MM.1S (cell line): ENCODE results near the gene BZW2.

Experiments used
- CTCF ChIP-seq: fragments of 300-600 bp; sonication (generic); IDR thresholded peaks from 2 replicates; pipeline ENCODE4 v1.5.1; 2016; ENCODE audit warnings: antibody characterized with exemption, low read length, mixed read lengths
- EZH2 ChIP-seq: fragments of 300-600 bp; sonication (generic); optimal IDR thresholded peaks from 2 replicates; pipeline ENCODE3; 2017; ENCODE audit warnings: low read depth, mild to moderate bottlenecking, antibody characterized with exemption, low read length, mixed read lengths
- EZH2phosphoT487 ChIP-seq: fragments of 300-600 bp; sonication (generic); IDR thresholded peaks from 2 replicates; pipeline ENCODE4 v1.6.1; 2018; ENCODE audit warnings: antibody characterized with exemption, low read length

GRCh38 chr7:16691241-16691640 lies 45.3 kb downstream of the BZW2 start:
- TF ChIP-seq EZH2, result no peak
- no peak for TF ChIP-seq CTCF
- TF ChIP-seq EZH2phosphoT487, result no peak
